PC-9 (cell line): ENCODE data around the gene SPEG.

Experiments
- CTCF ChIP-seq: fragments of 200-600 bp; sonication (generic); conservative IDR thresholded peaks from 2 replicates; pipeline ENCODE4 v1.6.1; 2017; ENCODE audit warnings: mixed run types, antibody characterized with exemption, mild to moderate bottlenecking, moderate library complexity
- EZH2 ChIP-seq: fragments of 200-600 bp; sonication (generic); IDR thresholded peaks from 2 replicates; pipeline ENCODE4 v1.8.0; 2017; ENCODE audit warnings: antibody characterized with exemption, low read depth

DNA sequence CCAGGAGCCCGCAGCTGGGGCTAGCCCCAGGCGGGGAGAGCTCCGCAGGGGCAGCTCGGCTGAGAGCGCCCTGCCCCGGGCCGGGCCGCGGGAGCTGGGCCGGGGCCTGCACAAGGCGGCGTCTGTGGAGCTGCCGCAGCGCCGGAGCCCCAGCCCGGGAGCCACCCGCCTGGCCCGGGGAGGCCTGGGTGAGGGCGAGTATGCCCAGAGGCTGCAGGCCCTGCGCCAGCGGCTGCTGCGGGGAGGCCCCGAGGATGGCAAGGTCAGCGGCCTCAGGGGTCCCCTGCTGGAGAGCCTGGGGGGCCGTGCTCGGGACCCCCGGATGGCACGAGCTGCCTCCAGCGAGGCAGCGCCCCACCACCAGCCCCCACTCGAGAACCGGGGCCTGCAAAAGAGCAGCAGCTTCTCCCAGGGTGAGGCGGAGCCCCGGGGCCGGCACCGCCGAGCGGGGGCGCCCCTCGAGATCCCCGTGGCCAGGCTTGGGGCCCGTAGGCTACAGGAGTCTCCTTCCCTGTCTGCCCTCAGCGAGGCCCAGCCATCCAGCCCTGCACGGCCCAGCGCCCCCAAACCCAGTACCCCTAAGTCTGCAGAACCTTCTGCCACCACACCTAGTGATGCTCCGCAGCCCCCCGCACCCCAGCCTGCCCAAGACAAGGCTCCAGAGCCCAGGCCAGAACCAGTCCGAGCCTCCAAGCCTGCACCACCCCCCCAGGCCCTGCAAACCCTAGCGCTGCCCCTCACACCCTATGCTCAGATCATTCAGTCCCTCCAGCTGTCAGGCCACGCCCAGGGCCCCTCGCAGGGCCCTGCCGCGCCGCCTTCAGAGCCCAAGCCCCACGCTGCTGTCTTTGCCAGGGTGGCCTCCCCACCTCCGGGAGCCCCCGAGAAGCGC, 49.1 kb downstream of the SPEG start:
- no peak for TF ChIP-seq CTCF
- no peak for TF ChIP-seq EZH2
